ENCODE measurements around the gene OR2F1.

Gene OR2F1, protein sequence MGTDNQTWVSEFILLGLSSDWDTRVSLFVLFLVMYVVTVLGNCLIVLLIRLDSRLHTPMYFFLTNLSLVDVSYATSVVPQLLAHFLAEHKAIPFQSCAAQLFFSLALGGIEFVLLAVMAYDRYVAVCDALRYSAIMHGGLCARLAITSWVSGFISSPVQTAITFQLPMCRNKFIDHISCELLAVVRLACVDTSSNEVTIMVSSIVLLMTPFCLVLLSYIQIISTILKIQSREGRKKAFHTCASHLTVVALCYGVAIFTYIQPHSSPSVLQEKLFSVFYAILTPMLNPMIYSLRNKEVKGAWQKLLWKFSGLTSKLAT

GRCh38 chr7:143954544-143954943 lies at the start of gene OR2F1:
OR2F1 (plus strand) TSS chr7:143954844; CDS start chr7:143959971, 5,127 bp downstream.
- in situ Hi-C loops (cut with HindIII; ENCODE audit: low sequenced_read_pairs): no loop called here

DNA sequence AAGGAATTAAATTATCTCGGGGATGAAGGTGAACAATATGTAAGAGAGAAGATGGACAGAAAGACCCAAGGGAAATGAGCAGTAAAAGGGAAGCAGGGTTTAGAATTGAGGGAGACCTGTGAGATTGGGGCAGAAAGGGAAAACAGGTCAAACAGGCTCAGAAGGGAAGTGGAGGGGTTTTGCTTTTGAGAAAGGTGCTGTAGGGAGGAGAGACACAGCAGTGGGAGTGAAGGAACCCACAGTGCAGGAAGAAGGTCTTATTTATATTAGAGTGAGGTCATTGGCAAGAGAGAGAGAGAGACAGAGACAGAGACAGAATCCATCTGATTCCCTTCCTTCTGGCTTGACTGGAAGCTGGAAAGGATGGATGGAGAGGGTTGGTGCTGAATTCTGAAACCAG lies 49.1 kb upstream of the OR2F1 start:
- in situ Hi-C loops (cut with HindIII; ENCODE audit: low sequenced_read_pairs): no loop called here

DNA sequence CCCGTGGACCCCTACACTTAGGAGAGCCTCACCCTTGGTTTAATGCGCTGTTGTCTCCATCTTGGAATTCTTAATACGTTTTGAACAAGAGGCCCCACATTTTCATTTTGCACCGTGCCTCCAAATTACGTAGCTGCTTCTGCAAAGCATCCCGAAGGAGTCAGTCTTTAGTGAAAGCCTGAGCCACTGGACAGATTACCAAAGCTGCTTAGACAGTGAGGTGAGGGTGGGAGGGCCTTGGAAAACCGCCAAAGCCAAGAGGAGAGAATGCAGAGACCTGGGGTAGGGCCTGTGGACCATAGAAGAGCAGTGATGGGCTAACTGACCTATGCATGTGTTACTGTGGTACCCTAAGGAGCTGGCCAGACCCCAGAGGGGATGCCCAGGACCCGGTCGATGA lies 48.5 kb upstream of the OR2F1 start:
- in situ Hi-C loops (cut with HindIII; ENCODE audit: low sequenced_read_pairs): no loop called here

- in situ Hi-C loops (cut with HindIII; ENCODE audit: low sequenced_read_pairs): no loop called here
These were observed 47.7 kb upstream of the OR2F1 start for GRCh38 chr7:143906895-143907294.

GRCh38 chr7:143908120-143908519 lies 46.5 kb upstream of the OR2F1 start:
- in situ Hi-C loops (cut with HindIII; ENCODE audit: low sequenced_read_pairs): no loop called here

DNA sequence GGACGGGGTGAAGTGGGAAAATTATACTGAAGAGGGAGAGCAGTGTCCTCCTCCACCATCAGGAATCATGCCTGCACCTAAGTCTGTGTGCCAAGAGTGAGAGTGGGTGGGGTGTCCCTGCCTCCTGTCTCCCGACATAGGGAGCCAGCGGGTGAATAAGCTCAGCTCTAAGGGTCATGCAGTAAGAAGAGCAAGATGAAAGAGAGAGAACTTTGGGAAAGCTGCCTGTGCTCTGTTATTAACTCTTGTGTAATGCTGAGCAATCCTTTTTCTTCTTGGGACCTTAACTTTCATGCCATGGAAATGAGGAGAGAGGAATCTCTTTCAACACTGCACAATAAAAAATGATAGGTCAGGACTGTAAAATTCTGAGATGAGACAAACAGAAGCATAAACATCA lies 44.8 kb upstream of the OR2F1 start:
- in situ Hi-C loops (cut with HindIII; ENCODE audit: low sequenced_read_pairs): no loop called here

DNA sequence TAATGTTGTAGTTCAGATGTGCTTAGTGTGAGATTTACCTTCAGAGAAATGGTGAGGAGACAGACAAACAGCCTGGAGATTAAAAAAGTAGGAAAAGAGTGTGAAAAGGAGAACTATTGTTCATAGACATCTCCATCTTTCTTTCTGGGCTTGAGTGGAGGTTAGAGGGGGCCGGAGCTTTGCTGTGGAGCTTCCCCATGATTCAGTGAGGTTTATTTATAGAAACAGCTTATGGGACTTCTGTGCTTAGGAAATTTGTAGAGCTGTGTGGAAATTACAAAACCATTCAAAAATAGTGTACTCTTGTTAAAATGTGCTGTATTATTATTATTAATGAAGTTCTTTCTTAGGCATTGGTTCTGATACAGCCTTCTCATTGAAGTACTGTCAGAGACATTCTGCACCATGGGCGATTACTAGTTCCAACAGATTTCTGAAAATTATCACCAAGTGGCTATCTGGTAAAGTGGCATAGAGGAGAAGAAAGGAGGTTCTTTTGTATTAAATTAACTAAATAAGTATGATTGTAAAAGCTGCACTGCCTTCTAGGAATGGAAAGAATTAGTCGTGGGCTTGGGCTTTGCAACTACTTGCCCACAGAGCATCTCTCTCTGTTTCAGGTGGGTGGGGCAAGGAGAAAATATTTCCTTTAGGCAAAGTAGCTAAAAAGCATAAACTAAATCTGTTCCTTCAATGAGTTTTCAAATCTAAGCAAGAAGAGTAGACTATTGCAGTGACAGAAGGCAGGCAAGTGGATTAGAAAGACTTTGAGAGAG lies 44.0 kb upstream of the OR2F1 start:
- in situ Hi-C loops (cut with HindIII; ENCODE audit: low sequenced_read_pairs): no loop called here

DNA sequence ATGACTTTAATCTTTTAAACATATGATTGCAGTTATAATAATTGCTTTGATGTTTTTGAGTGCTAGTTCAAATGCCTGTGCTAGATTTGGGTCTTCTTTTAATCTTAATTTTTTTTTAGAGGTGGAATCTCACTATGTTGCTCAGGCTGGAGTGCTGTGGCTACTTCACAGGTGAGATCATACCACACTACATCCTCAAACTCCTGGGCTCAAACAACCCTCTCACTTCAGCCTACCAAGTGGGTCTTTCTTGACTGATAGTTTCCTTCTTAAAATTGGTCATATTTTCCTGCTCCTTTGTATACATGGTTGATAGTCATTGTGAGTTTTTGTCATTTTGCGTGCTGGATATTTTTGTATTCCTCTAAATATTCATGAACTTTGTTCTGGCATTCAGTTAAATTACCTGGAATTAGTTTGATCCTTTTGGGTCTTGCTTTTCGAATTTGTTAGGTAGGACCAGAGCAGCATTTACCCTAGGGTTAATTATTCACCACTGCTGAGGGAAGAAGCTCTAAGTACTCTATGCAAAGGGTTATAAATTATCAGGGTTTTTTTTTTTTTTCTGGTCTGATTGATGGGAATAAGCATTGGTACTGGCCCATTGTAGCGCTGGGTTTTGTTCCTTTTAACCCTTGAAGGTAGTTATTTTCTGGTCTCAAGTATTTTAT lies 40.6 kb upstream of the OR2F1 start:
- in situ Hi-C loops (cut with HindIII; ENCODE audit: low sequenced_read_pairs): no loop called here

DNA sequence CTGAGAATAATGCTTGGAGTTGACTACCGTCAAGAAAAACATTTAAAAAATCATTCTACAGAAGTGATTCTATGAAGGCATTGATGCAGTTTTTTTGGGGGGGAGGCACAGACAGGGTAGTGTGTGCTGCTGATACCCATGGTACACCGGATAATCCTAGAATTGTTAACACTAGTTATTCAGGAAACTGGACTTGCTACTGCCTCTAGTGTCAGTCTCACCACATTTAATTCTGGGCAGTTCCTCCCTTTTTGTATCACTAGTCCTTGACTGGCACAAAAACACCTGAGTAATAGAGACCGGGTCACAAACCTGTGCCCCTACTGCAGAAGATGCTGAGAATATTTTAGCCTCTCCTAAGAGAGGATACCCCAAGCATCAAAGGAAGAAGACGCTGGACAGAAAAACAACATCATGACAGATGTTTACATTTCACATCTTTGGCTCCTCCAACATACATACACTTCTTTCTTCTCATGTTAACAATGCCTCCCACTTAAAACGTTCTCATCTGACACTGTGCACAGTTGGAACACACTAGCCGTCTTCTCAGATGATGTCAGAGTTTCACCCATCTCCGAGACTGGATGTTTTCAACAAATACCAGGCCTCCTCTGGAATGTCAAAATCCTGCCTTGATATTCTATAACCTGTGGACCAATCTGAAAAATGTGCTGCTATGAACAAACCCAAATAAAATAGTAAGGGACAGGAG lies 39.5 kb upstream of the OR2F1 start:
- in situ Hi-C loops (cut with HindIII; ENCODE audit: low sequenced_read_pairs): no loop called here

DNA sequence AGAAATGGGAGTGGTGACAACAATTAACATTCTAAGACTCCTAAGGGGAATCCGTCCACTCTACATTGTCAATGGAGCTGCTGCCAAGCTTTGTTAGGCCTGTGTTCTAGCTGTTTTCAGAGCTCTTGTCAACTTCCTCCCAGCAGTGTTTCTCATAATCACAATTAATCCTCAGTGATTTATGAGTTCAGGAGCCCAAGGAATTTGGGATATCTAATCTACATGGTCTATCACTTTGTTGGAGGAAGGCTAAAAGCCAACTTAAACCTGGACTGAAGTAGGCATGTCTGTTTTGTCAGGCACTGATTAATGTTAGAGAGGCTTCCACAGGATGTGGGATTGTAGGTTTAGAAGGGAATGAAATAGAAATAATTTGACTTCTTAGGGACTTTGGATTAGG lies 29.8 kb upstream of the OR2F1 start:
- in situ Hi-C loops (cut with HindIII; ENCODE audit: low sequenced_read_pairs): no loop called here

DNA sequence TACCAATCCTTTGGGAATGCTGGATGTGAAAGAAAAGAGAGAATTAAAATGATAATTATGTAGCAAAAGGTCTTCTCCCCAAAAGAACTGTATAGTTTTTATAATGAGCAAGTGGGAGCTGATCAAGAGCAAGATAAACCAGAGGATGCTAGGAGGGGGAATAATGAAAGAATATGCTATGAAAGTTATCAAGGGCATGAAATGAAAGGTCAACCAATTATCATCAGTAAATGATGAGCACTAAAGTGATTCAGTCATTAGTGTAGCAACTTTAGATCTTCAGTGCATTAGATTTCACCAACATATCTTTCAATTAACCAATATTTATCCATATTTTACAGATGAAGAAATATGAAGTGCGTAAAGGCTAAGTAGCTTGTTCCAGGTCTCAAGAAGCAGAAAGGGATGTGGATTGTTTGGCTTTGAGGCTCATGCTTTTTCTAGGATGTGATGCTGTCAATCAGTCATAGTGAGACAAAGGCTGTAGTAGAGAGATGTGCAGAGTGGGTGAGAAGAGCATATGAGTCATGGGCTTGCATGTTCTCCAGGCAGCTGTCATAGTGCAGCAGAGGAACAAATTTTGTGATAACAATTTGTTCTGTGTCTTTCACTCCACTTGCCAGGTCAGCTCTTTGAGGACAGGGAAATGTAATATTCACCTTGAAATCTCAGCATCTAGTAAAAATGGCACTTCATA lies 25.3 kb upstream of the OR2F1 start:
- in situ Hi-C loops (cut with HindIII; ENCODE audit: low sequenced_read_pairs): no loop called here

DNA sequence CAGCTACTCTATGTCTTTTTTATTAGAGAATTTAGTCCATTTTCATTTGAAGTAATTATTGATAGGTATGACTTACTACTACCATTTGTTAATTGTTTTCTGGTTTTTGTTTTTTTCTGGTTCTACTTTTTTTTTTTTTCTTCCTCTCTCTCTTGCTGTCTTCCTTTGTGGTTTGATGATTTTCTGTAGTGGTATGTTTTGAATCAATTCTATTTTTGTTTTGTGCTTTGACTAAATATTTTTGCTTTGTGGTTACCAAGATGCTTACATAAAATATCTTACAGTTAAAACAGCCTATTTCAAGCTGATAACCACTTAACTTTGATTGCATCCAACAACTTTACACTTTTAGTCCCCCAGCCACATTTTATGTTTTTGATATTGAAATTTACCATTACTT lies 22.9 kb upstream of the OR2F1 start:
- in situ Hi-C loops (cut with HindIII; ENCODE audit: low sequenced_read_pairs): no loop called here

- in situ Hi-C loops (cut with HindIII; ENCODE audit: low sequenced_read_pairs): no loop called here
These were observed 19.9 kb upstream of the OR2F1 start, which contains the start of gene OR2F2 for GRCh38 chr7:143934526-143935325. OR2F2 (plus strand) TSS chr7:143935233; CDS start chr7:143935233, 0 bp downstream.

- in situ Hi-C loops (cut with HindIII; ENCODE audit: low sequenced_read_pairs): no loop called here
These were observed 18.3 kb upstream of the OR2F1 start for GRCh38 chr7:143936087-143937009.

- in situ Hi-C loops (cut with HindIII; ENCODE audit: low sequenced_read_pairs): no loop called here
These were observed 16.0 kb upstream of the OR2F1 start for GRCh38 chr7:143938379-143939243.

DNA sequence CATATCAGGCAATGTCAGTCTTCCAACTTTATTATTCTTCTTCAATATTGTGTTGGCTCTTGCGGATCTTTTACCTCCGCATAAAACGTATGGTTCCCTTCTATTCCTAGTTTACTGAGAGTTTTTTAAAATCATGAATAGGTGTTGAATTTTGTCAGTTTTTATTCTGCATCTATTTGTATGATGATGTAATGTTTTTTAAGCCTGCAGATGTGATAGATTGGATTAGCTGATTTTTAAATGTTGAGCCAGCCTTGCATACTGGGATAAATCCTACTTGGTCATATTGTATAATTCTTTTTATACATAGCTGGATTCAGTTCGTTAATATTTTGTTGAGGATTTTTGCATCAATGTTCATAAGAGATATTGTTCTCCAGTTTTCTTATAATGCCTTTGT lies 9.2 kb upstream of the OR2F1 start:
- in situ Hi-C loops (cut with HindIII; ENCODE audit: low sequenced_read_pairs): no loop called here

GRCh38 chr7:143947111-143947510 lies 7.5 kb upstream of the OR2F1 start:
- in situ Hi-C loops (cut with HindIII; ENCODE audit: low sequenced_read_pairs): no loop called here

DNA sequence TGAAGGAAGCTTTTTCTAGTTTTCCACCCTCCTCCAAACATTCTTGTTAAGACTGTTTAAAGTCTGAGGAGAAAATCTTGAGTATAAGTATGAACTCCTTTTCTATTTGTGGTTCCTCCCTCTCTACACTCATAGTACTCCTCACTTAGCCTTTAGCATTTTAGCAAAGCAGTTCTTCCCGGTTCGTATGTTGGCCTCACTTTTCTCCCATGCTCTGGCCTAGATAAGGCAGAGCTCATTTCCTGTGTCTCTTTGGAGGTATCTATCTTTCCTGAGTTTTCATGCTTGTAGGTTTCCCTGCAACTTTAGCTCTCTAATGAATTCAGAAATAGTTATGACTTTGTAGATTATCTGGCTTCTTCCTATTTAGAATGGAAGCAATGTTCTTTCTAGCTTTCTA lies 5.9 kb upstream of the OR2F1 start:
- in situ Hi-C loops (cut with HindIII; ENCODE audit: low sequenced_read_pairs): no loop called here
